Measurements from ENCODE around the gene AMMECR1L. TPM values are rescaled to one million over a fixed set of nuclear protein-coding genes. Genes with fewer than 3 reads are reported as not detected.

AMMECR1L gene
- total RNA-seq, 2 experiments from 2014 or later = 9.8 to 17.1 TPM

DNA sequence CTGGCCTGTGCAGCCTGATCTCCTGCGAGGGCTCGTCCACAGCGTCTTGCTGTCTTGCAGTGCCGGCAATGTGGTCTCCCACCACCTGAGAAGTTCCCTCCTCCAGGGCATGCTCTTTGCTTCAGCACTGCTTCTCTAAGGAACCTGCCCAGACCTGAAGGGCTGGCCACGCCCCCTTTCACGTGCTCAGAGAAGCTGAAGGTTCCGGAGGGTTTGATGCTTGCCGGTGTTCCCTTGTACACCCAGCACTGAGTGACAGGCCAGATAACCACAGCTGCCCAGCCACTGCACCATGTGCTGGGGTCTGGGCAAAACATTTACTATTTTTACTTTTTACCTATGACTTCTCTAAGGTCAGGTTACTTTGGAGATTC, 26.1 kb downstream of the AMMECR1L start:
- Histone ChIP-seq H3K36me3 (ENCODE audit: insufficient read depth, low read length) (peaks cover 43% of the 10 kb centered on the region), H2AFZ (ENCODE audit: low read length) (no peak overlapping the region), H3K9me2 (ENCODE audit: insufficient read depth, low read length) (no peaks in the 10 kb centered on the region), H4K20me1 (ENCODE audit: insufficient read depth, low read length) (peaks cover 18% of the 10 kb centered on the region; the same call in 1 of the 2 replicates), H3K9me3 (ENCODE audit: low read length) (no peaks in the 10 kb centered on the region), H3K79me2 (ENCODE audit: insufficient read depth, low read depth, low read length) (peaks cover 31% of the 10 kb centered on the region), H3K27ac (ENCODE audit: low read depth, low read length, poor library complexity, severe bottlenecking) (no peak overlapping the region), H3K4me2 (ENCODE audit: low read length) (peak overlapping the region; percentile 37), H3K4me1 (ENCODE audit: insufficient read depth, low read length, poor library complexity, severe bottlenecking) (peaks cover 44% of the 10 kb centered on the region), H3K4me3 (ENCODE audit: low read depth, low read length, poor library complexity, severe bottlenecking) (no peak overlapping the region)
- intact Hi-C loops (cut with micrococcal nuclease; ENCODE audit: unreplicated experiment) = loop anchor here (5.0 to 10.0 kb wide), 2 partner anchors 157 to 265 kb away; partner anchors contain the start of gene SFT2D3
- TF ChIP-seq EZH2phosphoT487 (IDR thresholded peaks at IDR 0.05; ENCODE audit: borderline replicate concordance, low read depth, low read length) = no peak
- ChIA-PET POLR2A (interaction anchor here (0.7 kb wide), 1 partner anchor 207 kb away, joined by 3 read pairs; no protein-coding TSS in a partner anchor), CTCF (ENCODE audit: unreplicated experiment) (no interaction called here)
- no TSS peak for BruUV-seq (replicated peaks)
- DNase-seq (ENCODE audit: low spot score) = peak; percentile 73

DNA sequence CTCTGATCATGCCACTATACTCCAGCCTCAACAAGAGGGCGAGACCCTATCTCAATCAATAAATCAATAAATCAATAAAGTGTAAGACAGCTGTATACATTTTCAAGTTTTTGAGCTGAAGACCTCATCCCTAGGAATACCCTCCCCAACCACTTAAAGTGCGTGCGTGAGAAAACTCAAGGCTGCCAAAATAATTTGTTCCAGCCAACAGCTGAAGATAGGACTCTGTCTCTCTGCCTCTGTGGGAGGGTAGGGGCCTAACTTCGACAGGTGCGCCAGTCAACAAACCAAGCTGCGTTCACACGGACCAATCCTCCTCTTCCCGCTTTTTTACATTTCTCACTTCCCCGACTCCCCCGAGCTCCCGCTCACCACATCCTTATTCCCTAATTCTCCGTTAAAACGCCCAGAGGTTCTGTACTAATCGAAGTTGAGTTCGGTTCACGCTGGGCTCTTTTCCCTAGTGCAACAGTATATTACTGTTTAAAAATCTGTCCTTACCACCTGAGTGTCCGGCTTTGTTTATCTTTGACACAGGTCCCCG, 28.4 kb downstream of the AMMECR1L start:
- Histone ChIP-seq H3K27ac (ENCODE audit: low read depth, low read length, poor library complexity, severe bottlenecking) (peak overlapping the region; percentile 77), H3K4me3 (ENCODE audit: low read depth, low read length, poor library complexity, severe bottlenecking) (peak overlapping the region; percentile 96), H3K36me3 (ENCODE audit: insufficient read depth, low read length) (peaks cover 43% of the 10 kb centered on the region), H3K79me2 (ENCODE audit: insufficient read depth, low read depth, low read length) (peaks cover 55% of the 10 kb centered on the region), H3K9me3 (ENCODE audit: low read length) (no peaks in the 10 kb centered on the region), H3K9me2 (ENCODE audit: insufficient read depth, low read length) (no peaks in the 10 kb centered on the region), H3K4me1 (ENCODE audit: insufficient read depth, low read length, poor library complexity, severe bottlenecking) (peaks cover 58% of the 10 kb centered on the region), H2AFZ (ENCODE audit: low read length) (no peak overlapping the region; the same call in 1 of the 2 replicates), H3K4me2 (ENCODE audit: low read length) (peak overlapping the region; percentile 95), H4K20me1 (ENCODE audit: insufficient read depth, low read length) (peaks cover 39% of the 10 kb centered on the region)
- BruUV-seq (replicated peaks) = TSS peak; percentile 66
- intact Hi-C loops (cut with micrococcal nuclease; ENCODE audit: unreplicated experiment) = loop anchor here (2.0 to 5.0 kb wide), 2 partner anchors 47 to 155 kb away; partner anchors contain the start of genes SFT2D3 and WDR33
- DNase-seq (ENCODE audit: low spot score) = peak; percentile 67
- TF ChIP-seq, protein P1, sequence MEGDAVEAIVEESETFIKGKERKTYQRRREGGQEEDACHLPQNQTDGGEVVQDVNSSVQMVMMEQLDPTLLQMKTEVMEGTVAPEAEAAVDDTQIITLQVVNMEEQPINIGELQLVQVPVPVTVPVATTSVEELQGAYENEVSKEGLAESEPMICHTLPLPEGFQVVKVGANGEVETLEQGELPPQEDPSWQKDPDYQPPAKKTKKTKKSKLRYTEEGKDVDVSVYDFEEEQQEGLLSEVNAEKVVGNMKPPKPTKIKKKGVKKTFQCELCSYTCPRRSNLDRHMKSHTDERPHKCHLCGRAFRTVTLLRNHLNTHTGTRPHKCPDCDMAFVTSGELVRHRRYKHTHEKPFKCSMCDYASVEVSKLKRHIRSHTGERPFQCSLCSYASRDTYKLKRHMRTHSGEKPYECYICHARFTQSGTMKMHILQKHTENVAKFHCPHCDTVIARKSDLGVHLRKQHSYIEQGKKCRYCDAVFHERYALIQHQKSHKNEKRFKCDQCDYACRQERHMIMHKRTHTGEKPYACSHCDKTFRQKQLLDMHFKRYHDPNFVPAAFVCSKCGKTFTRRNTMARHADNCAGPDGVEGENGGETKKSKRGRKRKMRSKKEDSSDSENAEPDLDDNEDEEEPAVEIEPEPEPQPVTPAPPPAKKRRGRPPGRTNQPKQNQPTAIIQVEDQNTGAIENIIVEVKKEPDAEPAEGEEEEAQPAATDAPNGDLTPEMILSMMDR (conservative IDR thresholded peaks at IDR 0.05; ENCODE audit: low read length) = no peak
- TF ChIP-seq EZH2phosphoT487 (IDR thresholded peaks at IDR 0.05; ENCODE audit: borderline replicate concordance, low read depth, low read length) = no peak
- ChIA-PET CTCF (ENCODE audit: unreplicated experiment) (interaction anchor here (1.0 kb wide), 1 partner anchor 155 kb away, joined by 5 read pairs; no protein-coding TSS in a partner anchor), POLR2A (interaction anchor here (0.7 to 2.1 kb wide), 10 partner anchors 9 to 48 kb away, joined by 3 to 9 read pairs (median 4); no protein-coding TSS in a partner anchor)

DNA sequence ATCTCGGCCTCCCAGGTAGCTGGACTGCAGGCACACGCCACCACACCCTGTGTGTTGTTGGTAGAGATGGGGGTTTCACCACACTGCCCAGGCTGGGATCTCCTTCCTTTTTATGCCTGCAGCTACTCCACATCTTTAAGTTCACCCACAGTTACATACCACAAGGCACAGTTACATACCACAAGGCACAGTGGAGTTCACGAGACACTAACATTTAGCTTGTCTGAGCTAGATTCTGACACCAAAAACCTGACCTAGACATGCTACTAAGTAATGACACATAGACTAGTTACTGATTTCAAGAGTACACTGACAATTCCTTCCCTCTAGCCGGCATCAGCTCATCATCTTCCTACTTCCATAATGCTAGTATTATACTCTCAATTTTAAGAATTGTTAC, 32.1 kb downstream of the AMMECR1L start:
- Histone ChIP-seq H3K36me3 (ENCODE audit: insufficient read depth, low read length) (peaks cover 76% of the 10 kb centered on the region), H3K9me3 (ENCODE audit: low read length) (no peaks in the 10 kb centered on the region), H3K27ac (ENCODE audit: low read depth, low read length, poor library complexity, severe bottlenecking) (no peak overlapping the region), H3K4me1 (ENCODE audit: insufficient read depth, low read length, poor library complexity, severe bottlenecking) (peaks cover 39% of the 10 kb centered on the region), H3K4me2 (ENCODE audit: low read length) (peak overlapping the region; percentile 81), H4K20me1 (ENCODE audit: insufficient read depth, low read length) (peaks cover 39% of the 10 kb centered on the region), H3K9me2 (ENCODE audit: insufficient read depth, low read length) (no peaks in the 10 kb centered on the region), H3K79me2 (ENCODE audit: insufficient read depth, low read depth, low read length) (peaks cover 87% of the 10 kb centered on the region), H3K4me3 (ENCODE audit: low read depth, low read length, poor library complexity, severe bottlenecking) (peak overlapping the region; percentile 40), H2AFZ (ENCODE audit: low read length) (no peak overlapping the region)
- ChIA-PET POLR2A (interaction anchor here (0.5 to 2.1 kb wide), 6 partner anchors 9 to 139 kb away, joined by 3 to 8 read pairs (median 3); no protein-coding TSS in a partner anchor), CTCF (ENCODE audit: unreplicated experiment) (no interaction called here)
- TF ChIP-seq EZH2phosphoT487 (IDR thresholded peaks at IDR 0.05; ENCODE audit: borderline replicate concordance, low read depth, low read length) = no peak
- TF ChIP-seq, protein P1 (conservative IDR thresholded peaks at IDR 0.05; ENCODE audit: low read length) = no peak
- intact Hi-C loops (cut with micrococcal nuclease; ENCODE audit: unreplicated experiment) = no loop called here
- DNase-seq (ENCODE audit: low spot score) = no peak
- no TSS peak for BruUV-seq (replicated peaks)
